Mesodermal cell (in vitro differentiated cells): ENCODE data around the gene GPR152.

Source experiments
- H3K27ac ChIP-seq: 2 replicates; pipeline ENCODE4 v1.7.0; 2013; ENCODE audit warnings: mild to moderate bottlenecking, low read depth, low read length, moderate library complexity; ENCODE audit not compliant: severe bottlenecking
- H3K36me3 ChIP-seq: 2 replicates; pipeline ENCODE4 v1.7.1; 2013; ENCODE audit warnings: mild to moderate bottlenecking, low read length, moderate library complexity; ENCODE audit not compliant: control insufficient read depth, insufficient read depth
- H3K4me1 ChIP-seq: one replicate; pipeline ENCODE4 v1.7.1; 2013; ENCODE audit warnings: mild to moderate bottlenecking, low read length; ENCODE audit not compliant: insufficient read depth, control insufficient read depth, poor library complexity, severe bottlenecking
- H3K4me3 ChIP-seq: 2 replicates; pipeline ENCODE4 v1.7.0; 2013; ENCODE audit warnings: low read length, control low read depth, mild to moderate bottlenecking; ENCODE audit not compliant: insufficient read depth, poor library complexity, severe bottlenecking; ENCODE audit errors: extremely low read depth
- H3K9me3 ChIP-seq: 2 replicates; pipeline ENCODE4 v1.7.1; 2013; ENCODE audit warnings: mild to moderate bottlenecking, low read length, moderate library complexity; ENCODE audit not compliant: control insufficient read depth
- WGBS, 2 experiments: methylation state at CpG; one replicate each; pipeline ENCODE4 v1.1.5; 2013; ENCODE audit warnings: missing lambda C conversion rate in 2 of 2; ENCODE audit not compliant: insufficient coverage in 2 of 2; 5-methylcytosine and 5-hydroxymethylcytosine counted together

GPR152 gene

GRCh38 chr11:67494371-67495233, 42.1 kb upstream of the GPR152 start:
- Histone ChIP-seq H3K4me3 (no peak overlapping the region), H3K4me1 (no peaks in the 10 kb centered on the region), H3K36me3 (peaks cover 66% of the 10 kb centered on the region), H3K9me3 (no peaks in the 10 kb centered on the region), H3K27ac (no peak overlapping the region)
- WGBS, 2 experiments, result 96% methylated on average over 50 to 51 of the region's 59 CpGs

- H3K36me3 ChIP-seq, result peaks cover 72% of the 10 kb centered on the region
- H3K27ac ChIP-seq, result no peak overlapping the region
- 95 to 96% methylated on average over 62 to 65 of the region's 65 CpGs for WGBS, 2 experiments
- H3K4me3 ChIP-seq, result no peak overlapping the region
- no peaks in the 10 kb centered on the region for H3K9me3 ChIP-seq
- H3K4me1 ChIP-seq, result no peaks in the 10 kb centered on the region
These were observed 41.2 kb upstream of the GPR152 start for GRCh38 chr11:67493548-67494370.

GRCh38 chr11:67492801-67493547, 40.4 kb upstream of the GPR152 start:
- peaks cover 72% of the 10 kb centered on the region for H3K36me3 ChIP-seq
- H3K9me3 ChIP-seq, result no peaks in the 10 kb centered on the region
- H3K4me3 ChIP-seq, result no peak overlapping the region
- H3K4me1 ChIP-seq, result no peaks in the 10 kb centered on the region
- WGBS, 2 experiments, result 90 to 95% methylated on average over 27 to 45 of the region's 46 CpGs
- H3K27ac ChIP-seq, result no peak overlapping the region

- WGBS, 2 experiments, result 88 to 96% methylated on average over 9 to 19 of the region's 19 CpGs
- Histone ChIP-seq H3K9me3 (no peaks in the 10 kb centered on the region), H3K4me1 (no peaks in the 10 kb centered on the region), H3K4me3 (no peak overlapping the region), H3K27ac (no peak overlapping the region), H3K36me3 (peaks cover 69% of the 10 kb centered on the region)
These were observed 39.7 kb upstream of the GPR152 start for GRCh38 chr11:67492069-67492727.

- WGBS, 2 experiments, result 97% methylated on average over 18 to 23 of the region's 24 CpGs
- H3K9me3 ChIP-seq, result no peaks in the 10 kb centered on the region
- H3K4me3 ChIP-seq, result no peak overlapping the region
- no peaks in the 10 kb centered on the region for H3K4me1 ChIP-seq
- H3K36me3 ChIP-seq, result peaks cover 69% of the 10 kb centered on the region
- no peak overlapping the region for H3K27ac ChIP-seq
These were observed 38.9 kb upstream of the GPR152 start for GRCh38 chr11:67491276-67492068.

- Histone ChIP-seq H3K36me3 (peaks cover 63% of the 10 kb centered on the region), H3K4me3 (no peak overlapping the region), H3K4me1 (no peaks in the 10 kb centered on the region), H3K27ac (no peak overlapping the region), H3K9me3 (no peaks in the 10 kb centered on the region)
- WGBS, 2 experiments, result 97% methylated on average over 13 to 15 of the region's 15 CpGs
These were observed 38.2 kb upstream of the GPR152 start for GRCh38 chr11:67490727-67491065.

- Histone ChIP-seq H3K9me3 (no peaks in the 10 kb centered on the region), H3K4me3 (no peak overlapping the region), H3K4me1 (no peaks in the 10 kb centered on the region), H3K27ac (no peak overlapping the region), H3K36me3 (peaks cover 57% of the 10 kb centered on the region)
- WGBS, 2 experiments, result 95 to 96% methylated on average over 19 of the region's 23 CpGs
These were observed 37.6 kb upstream of the GPR152 start for GRCh38 chr11:67489885-67490726.

GRCh38 chr11:67489203-67489884, 36.8 kb upstream of the GPR152 start:
- H3K4me1 ChIP-seq, result no peaks in the 10 kb centered on the region
- H3K27ac ChIP-seq, result no peak overlapping the region
- 90 to 95% methylated on average over 16 to 19 of the region's 25 CpGs for WGBS, 2 experiments
- H3K36me3 ChIP-seq, result peaks cover 52% of the 10 kb centered on the region
- H3K9me3 ChIP-seq, result no peaks in the 10 kb centered on the region
- no peak overlapping the region for H3K4me3 ChIP-seq
